Adrenal gland (tissue), 5 donors: Measurements from ENCODE around the gene PAQR8.

ENCODE experiments used
- CTCF ChIP-seq, 6 experiments: fragments of 450-650 bp in 4 of 6; fragments of 200-600 bp in 2 of 6; sonication (generic) in 1 of 6; IDR thresholded peaks; 1 replicate in 5 of 6; 2 replicates in 1 of 6; pipeline versions ENCODE4 v1.5.1 to v1.8.0; 2016 to 2021; ENCODE audit warnings: antibody characterized with exemption in 6 of 6, mild to moderate bottlenecking in 2 of 6, moderate library complexity in 1 of 6
- POLR2A ChIP-seq, 2 donors: fragments of 450-650 bp; IDR thresholded peaks; one replicate each; pipeline ENCODE4 v1.6.1; 2017; ENCODE audit warnings: antibody characterized with exemption in 2 of 2, mild to moderate bottlenecking in 2 of 2, moderate library complexity in 1 of 2
- donor health status: DM: no; HTN: no; CAD: no.

GRCh38 chr6:52336919-52337561 is 24.9 kb upstream of the PAQR8 start:
- no peak for TF ChIP-seq CTCF (IDR thresholded peaks at IDR 0.05)
- TF ChIP-seq POLR2A (IDR thresholded peaks at IDR 0.05) = no peak
